SU-DHL-6 (cell line): ENCODE data around the gene CD200.

ENCODE experiments used
- H2AFZ ChIP-seq: fragments of 200-600 bp; sonication (generic); 2 replicates; pipeline ENCODE4 v1.6.1; 2014; ENCODE audit warnings: low read depth, mild to moderate bottlenecking, moderate library complexity, mixed read lengths, antibody characterized with exemption, low read length; ENCODE audit not compliant: severe bottlenecking
- H3F3A ChIP-seq: fragments of 200-600 bp; shearing (Covaris generic); 2 replicates; pipeline ENCODE4 v1.6.0; 2016; ENCODE audit warnings: antibody characterized with exemption, mild to moderate bottlenecking; ENCODE audit not compliant: insufficient read depth
- H3K27ac ChIP-seq: fragments of 200-600 bp; sonication (generic); 2 replicates; pipeline ENCODE4 v1.5.1; 2016; ENCODE audit warnings: low read depth, mild to moderate bottlenecking, low read length, moderate library complexity, mixed read lengths
- H3K27me3 ChIP-seq: fragments of 200-600 bp; sonication (generic), shearing (Covaris generic); 2 replicates; pipeline ENCODE4 v1.6.0; 2014; ENCODE audit warnings: mild to moderate bottlenecking, low read length
- H3K36me3 ChIP-seq: fragments of 200-600 bp; sonication (generic); 2 replicates; pipeline ENCODE4 v1.6.1; 2014; ENCODE audit warnings: mild to moderate bottlenecking, low read length, mixed read lengths
- H3K4me2 ChIP-seq: fragments of 300-600, 200-600 bp; shearing (Covaris generic), sonication (generic); 2 replicates; pipeline ENCODE4 v1.6.0; 2014; ENCODE audit warnings: low read length, low read depth, mild to moderate bottlenecking; ENCODE audit not compliant: poor library complexity, severe bottlenecking
- H3K4me3 ChIP-seq: fragments of 200-600 bp; sonication (generic); 2 replicates; pipeline ENCODE4 v1.5.1; 2014; ENCODE audit warnings: antibody characterized with exemption, low read length, mild to moderate bottlenecking, mixed read lengths; ENCODE audit not compliant: insufficient read depth, poor library complexity, severe bottlenecking
- H3K79me2 ChIP-seq: fragments of 200-600 bp; sonication (generic); 2 replicates; pipeline ENCODE4 v1.6.1; 2014; ENCODE audit warnings: mild to moderate bottlenecking, low read length, moderate library complexity; ENCODE audit not compliant: insufficient read depth
- H3K9ac ChIP-seq: fragments of 200-600 bp; sonication (generic); 2 replicates; pipeline ENCODE4 v1.7.0; 2014; ENCODE audit warnings: mild to moderate bottlenecking, low read length
- H3K9me2 ChIP-seq: fragments of 200-600 bp; sonication (generic); replicated peaks from 2 replicates; pipeline ENCODE4 v1.6.1; 2014; ENCODE audit warnings: low read length; ENCODE audit not compliant: insufficient read depth
- H3K9me3 ChIP-seq: fragments of 200-600 bp; sonication (generic); 2 replicates; pipeline ENCODE4 v1.6.1; 2014; ENCODE audit warnings: low read length, mixed read lengths; ENCODE audit not compliant: insufficient read depth
- H4K20me1 ChIP-seq: fragments of 200-600 bp; sonication (generic); 2 replicates; pipeline ENCODE4 v1.6.1; 2014; ENCODE audit warnings: low read depth, mild to moderate bottlenecking, antibody characterized with exemption, low read length, moderate library complexity, mixed read lengths
- EZH2phosphoT487 ChIP-seq: fragments of 200-600 bp; sonication (generic), shearing (Covaris generic); conservative IDR thresholded peaks from 2 replicates; pipeline ENCODE4 v1.6.1; 2018; ENCODE audit warnings: mild to moderate bottlenecking, antibody characterized with exemption, low read length, moderate library complexity, mixed read lengths
- TF ChIP-seq, protein P1 (sequence below): fragments of 200-600 bp; sonication (generic); IDR thresholded peaks from one replicate; pipeline ENCODE4 v1.5.1; 2017; ENCODE audit warnings: antibody characterized with exemption, mild to moderate bottlenecking, low read length, moderate library complexity; ENCODE audit not compliant: insufficient read depth, poor library complexity, severe bottlenecking

Gene CD200

GRCh38 chr3:112390783-112391641 lies 58.1 kb downstream of the CD200 start:
- no peaks in the 10 kb centered on the region for H3K9me3 ChIP-seq
- TF ChIP-seq EZH2phosphoT487, result no peak
- TF ChIP-seq, protein P1, sequence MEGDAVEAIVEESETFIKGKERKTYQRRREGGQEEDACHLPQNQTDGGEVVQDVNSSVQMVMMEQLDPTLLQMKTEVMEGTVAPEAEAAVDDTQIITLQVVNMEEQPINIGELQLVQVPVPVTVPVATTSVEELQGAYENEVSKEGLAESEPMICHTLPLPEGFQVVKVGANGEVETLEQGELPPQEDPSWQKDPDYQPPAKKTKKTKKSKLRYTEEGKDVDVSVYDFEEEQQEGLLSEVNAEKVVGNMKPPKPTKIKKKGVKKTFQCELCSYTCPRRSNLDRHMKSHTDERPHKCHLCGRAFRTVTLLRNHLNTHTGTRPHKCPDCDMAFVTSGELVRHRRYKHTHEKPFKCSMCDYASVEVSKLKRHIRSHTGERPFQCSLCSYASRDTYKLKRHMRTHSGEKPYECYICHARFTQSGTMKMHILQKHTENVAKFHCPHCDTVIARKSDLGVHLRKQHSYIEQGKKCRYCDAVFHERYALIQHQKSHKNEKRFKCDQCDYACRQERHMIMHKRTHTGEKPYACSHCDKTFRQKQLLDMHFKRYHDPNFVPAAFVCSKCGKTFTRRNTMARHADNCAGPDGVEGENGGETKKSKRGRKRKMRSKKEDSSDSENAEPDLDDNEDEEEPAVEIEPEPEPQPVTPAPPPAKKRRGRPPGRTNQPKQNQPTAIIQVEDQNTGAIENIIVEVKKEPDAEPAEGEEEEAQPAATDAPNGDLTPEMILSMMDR, result no peak
- H3K9ac ChIP-seq, result no peak overlapping the region
- no peak overlapping the region for H3K4me3 ChIP-seq
- H3K36me3 ChIP-seq, result 0 out of 2 replicates have a peak, but pooled peaks cover 3% of the 10 kb centered on the region
- no peaks in the 10 kb centered on the region for H3F3A ChIP-seq
- H3K79me2 ChIP-seq, result no peaks in the 10 kb centered on the region
- no peaks in the 10 kb centered on the region for H3K9me2 ChIP-seq
- H2AFZ ChIP-seq, result no peak overlapping the region
- H3K27ac ChIP-seq, result no peak overlapping the region
- H3K4me2 ChIP-seq, result no peak overlapping the region
- H4K20me1 ChIP-seq, result no peaks in the 10 kb centered on the region
- no peaks in the 10 kb centered on the region for H3K27me3 ChIP-seq

DNA sequence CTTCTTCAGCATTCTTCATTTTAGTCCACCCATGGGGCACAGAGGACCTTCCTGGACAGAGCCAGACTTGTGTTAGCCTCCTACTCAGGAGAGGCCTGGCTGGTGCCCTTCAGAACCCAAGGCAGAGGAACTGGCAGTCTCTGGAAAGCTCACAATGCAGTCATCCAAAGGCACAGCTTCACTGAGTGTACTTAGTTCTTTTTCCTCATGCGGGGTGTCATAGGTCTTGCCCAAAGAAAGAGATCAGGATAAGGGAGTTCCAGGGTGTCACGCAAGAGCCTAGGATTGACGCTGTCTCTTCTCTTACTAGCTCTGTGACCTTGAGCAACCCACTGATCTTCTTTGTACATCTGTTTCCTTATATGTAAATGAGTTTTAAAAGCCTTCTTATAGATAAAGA lies 58.7 kb downstream of the CD200 start:
- H4K20me1 ChIP-seq, result no peaks in the 10 kb centered on the region
- H3K36me3 ChIP-seq, result 0 out of 2 replicates have a peak, but pooled peaks cover 3% of the 10 kb centered on the region
- H3K4me2 ChIP-seq, result no peak overlapping the region
- H3K27ac ChIP-seq, result no peak overlapping the region
- no peak for TF ChIP-seq EZH2phosphoT487
- TF ChIP-seq, protein P1, result no peak
- no peaks in the 10 kb centered on the region for H3F3A ChIP-seq
- no peaks in the 10 kb centered on the region for H3K9me3 ChIP-seq
- H3K9me2 ChIP-seq, result no peaks in the 10 kb centered on the region
- H3K27me3 ChIP-seq, result no peaks in the 10 kb centered on the region
- H2AFZ ChIP-seq, result no peak overlapping the region
- no peak overlapping the region for H3K9ac ChIP-seq
- no peak overlapping the region for H3K4me3 ChIP-seq
- H3K79me2 ChIP-seq, result no peaks in the 10 kb centered on the region

DNA sequence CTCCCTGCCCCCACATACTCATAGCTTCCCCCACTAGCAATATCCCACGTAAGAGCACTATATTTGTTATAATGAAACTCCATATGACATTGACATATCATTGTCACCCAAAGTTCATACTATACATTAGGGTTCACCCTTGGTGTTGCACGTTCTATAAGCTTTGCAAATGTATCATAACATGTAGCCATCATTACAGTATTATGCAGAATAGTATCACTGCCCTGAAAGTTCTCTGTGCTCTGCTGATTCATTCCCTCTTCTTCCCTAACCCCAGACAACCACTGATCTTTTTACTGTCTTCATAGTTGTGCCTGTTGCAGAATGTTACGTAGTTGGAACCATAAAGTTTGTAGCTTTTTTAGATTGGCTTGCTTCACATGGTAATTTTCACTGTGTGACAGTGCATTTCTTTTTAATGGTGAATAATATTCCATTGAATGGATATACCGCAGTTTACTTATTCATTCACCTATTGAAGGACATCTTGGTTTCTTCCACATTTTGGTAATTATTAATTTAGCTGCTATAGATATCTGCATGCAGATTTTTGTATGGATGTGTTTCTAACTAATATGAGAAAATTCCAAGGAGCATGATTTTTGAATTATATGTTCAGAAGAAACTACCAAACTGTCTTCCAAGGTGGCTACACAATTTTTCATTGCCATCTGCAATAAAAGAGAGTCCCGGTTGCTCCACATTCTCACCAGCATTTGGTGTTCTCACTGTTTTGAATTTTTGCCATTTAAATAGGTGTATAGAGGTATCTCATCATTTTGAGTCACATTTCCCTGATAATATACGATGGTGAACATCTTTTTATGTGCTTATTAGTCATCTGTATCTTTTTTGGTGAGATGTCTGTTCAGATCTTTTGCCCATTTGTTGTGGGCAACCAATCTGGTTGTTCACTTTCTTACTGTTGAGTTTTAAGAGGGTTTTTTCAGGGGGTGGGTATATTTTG lies 59.7 kb downstream of the CD200 start:
- Histone ChIP-seq H3K9ac (no peak overlapping the region), H3K27me3 (no peaks in the 10 kb centered on the region), H3K4me2 (no peak overlapping the region), H3K4me3 (no peak overlapping the region), H3K9me3 (no peaks in the 10 kb centered on the region), H4K20me1 (no peaks in the 10 kb centered on the region), H3K27ac (no peak overlapping the region), H3K79me2 (no peaks in the 10 kb centered on the region), H3K9me2 (no peaks in the 10 kb centered on the region), H3F3A (no peaks in the 10 kb centered on the region), H3K36me3 (0 out of 2 replicates have a peak, but pooled peaks cover 3% of the 10 kb centered on the region), H2AFZ (no peak overlapping the region)
- TF ChIP-seq, protein P1, result no peak
- no peak for TF ChIP-seq EZH2phosphoT487
